SK-N-SH treated with all-trans-retinoic acid at 6 μM for 48 hours (cell line): ENCODE data around the gene STK32A.

ENCODE experiments used
- BACH2 ChIP-seq: fragments of 250-450 bp; sonication (Bioruptor Pico); IDR thresholded peaks from 2 replicates; pipeline ENCODE4 v1.9.0; 2021; ENCODE audit warnings: mild to moderate bottlenecking, borderline replicate concordance
- CREB5 ChIP-seq: fragments of 250-450 bp; sonication (Bioruptor Pico); IDR thresholded peaks from 2 replicates; pipeline ENCODE4 v1.5.1; 2020; ENCODE audit warnings: low read depth, mild to moderate bottlenecking, moderate library complexity
- ESRRG ChIP-seq: fragments of 250-450 bp; sonication (Bioruptor Pico); IDR thresholded peaks from 2 replicates; pipeline ENCODE4 v1.6.1; 2021; ENCODE audit warnings: mild to moderate bottlenecking
- GLIS3 ChIP-seq: fragments of 250-450 bp; sonication (Bioruptor Pico); IDR thresholded peaks from 2 replicates; pipeline ENCODE4 v1.5.0; 2020; ENCODE audit warnings: mild to moderate bottlenecking, moderate library complexity
- OSR1 ChIP-seq: fragments of 250-450 bp; sonication (Bioruptor Pico); IDR thresholded peaks from 2 replicates; pipeline ENCODE4 v1.8.0; 2022; ENCODE audit warnings: moderate library complexity, mild to moderate bottlenecking, inconsistent platforms
- TOX ChIP-seq: fragments of 250-450 bp; sonication (Bioruptor Pico); IDR thresholded peaks from 2 replicates; pipeline ENCODE4 v1.8.0; 2021; ENCODE audit warnings: mild to moderate bottlenecking, moderate library complexity, borderline replicate concordance
- ZFP3 ChIP-seq: fragments of 250-450 bp; sonication (Bioruptor Pico); IDR thresholded peaks from 2 replicates; pipeline ENCODE4 v1.5.0; 2020; ENCODE audit warnings: mild to moderate bottlenecking, moderate library complexity
- ZNF565 ChIP-seq: fragments of 450-650 bp; formaldehyde crosslinking; conservative IDR thresholded peaks from 2 replicates; pipeline ENCODE4 v1.5.0; 2020; ENCODE audit warnings: low read depth, mild to moderate bottlenecking, moderate library complexity
- TF ChIP-seq, protein P1 (sequence below): fragments of 250-450 bp; sonication (Bioruptor Pico); IDR thresholded peaks from 2 replicates; pipeline ENCODE4 v1.8.0; 2021; ENCODE audit warnings: low read depth, mild to moderate bottlenecking, moderate library complexity, borderline replicate concordance

GRCh38 chr5:147200004-147200403 is 34.8 kb upstream of the STK32A start:
- TF ChIP-seq OSR1 (CRISPR knock-in tag) (no peak), TOX (no peak), ZFP3 (CRISPR knock-in tag) (no peak), BACH2 (CRISPR knock-in tag) (no peak), CREB5 (CRISPR knock-in tag) (no peak), ZNF565 (no peak), ESRRG (CRISPR knock-in tag) (no peak), GLIS3 (CRISPR knock-in tag) (no peak)
- TF ChIP-seq, protein P1, sequence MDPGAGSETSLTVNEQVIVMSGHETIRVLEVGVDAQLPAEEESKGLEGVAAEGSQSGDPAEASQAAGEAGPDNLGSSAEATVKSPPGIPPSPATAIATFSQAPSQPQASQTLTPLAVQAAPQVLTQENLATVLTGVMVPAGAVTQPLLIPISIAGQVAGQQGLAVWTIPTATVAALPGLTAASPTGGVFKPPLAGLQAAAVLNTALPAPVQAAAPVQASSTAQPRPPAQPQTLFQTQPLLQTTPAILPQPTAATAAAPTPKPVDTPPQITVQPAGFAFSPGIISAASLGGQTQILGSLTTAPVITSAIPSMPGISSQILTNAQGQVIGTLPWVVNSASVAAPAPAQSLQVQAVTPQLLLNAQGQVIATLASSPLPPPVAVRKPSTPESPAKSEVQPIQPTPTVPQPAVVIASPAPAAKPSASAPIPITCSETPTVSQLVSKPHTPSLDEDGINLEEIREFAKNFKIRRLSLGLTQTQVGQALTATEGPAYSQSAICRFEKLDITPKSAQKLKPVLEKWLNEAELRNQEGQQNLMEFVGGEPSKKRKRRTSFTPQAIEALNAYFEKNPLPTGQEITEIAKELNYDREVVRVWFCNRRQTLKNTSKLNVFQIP (CRISPR knock-in tag): no peak
